HCT116 (cell line): ENCODE results near the gene CCT5. TPM values are rescaled to one million over a fixed set of nuclear protein-coding genes. Genes with fewer than 3 reads are reported as not detected.

Experiments
- ATAC-seq: fragments of 200-7000 bp; cut with Tn5 transposase; 2 replicates; pipeline ENCODE4 v1.9.1; 2020; ENCODE audit warnings: mild to moderate bottlenecking, moderate library complexity
- BruUV-seq: library from RNA; stranded (reverse); fragments of 400-500 nt; replicated peaks from 2 replicates; lab custom pipeline; 2021; lab: Mats Ljungman, UMichigan
- CTCF ChIA-PET: fragments of 300-600 bp; sonication (Branson Sonifier 250); formaldehyde crosslinking; loops from one replicate; lab custom pipeline; 2021; ENCODE audit warnings: antibody characterized with exemption; lab: Charles Lee
- POLR2A ChIA-PET: fragments of 300-600, 350-600 bp; sonication (Branson Sonifier 250); formaldehyde crosslinking; loops from one replicate; lab custom pipeline; 2021; ENCODE audit warnings: antibody characterized with exemption; lab: Charles Lee
- RAD21 ChIA-PET, 2 experiments: fragments of 300-600 bp; sonication (Branson Sonifier 250); formaldehyde crosslinking; loops; one replicate each; lab custom pipeline; 2023; ENCODE audit warnings: low total read pairs in 2 of 2; ENCODE audit not compliant: uncharacterized antibody in 2 of 2, unreplicated experiment in 2 of 2, low non-redundant PET in 1 of 2; lab: Charles Lee
- DNase-seq: peaks from one replicate; pipeline ENCODE4 v3.0.0-alpha.2; 2010; ENCODE audit warnings: low read depth, low spot score
- H2AFZ ChIP-seq: fragments of 200-600 bp; shearing (Covaris generic), sonication (generic); 2 replicates; pipeline ENCODE4 v1.6.1; 2017; ENCODE audit warnings: low read depth, mixed run types, mixed read lengths, antibody characterized with exemption, low read length; ENCODE audit not compliant: poor library complexity, severe bottlenecking
- H3K27ac ChIP-seq: 2 replicates; pipeline ENCODE4 v1.5.1; 2012; ENCODE audit warnings: low read depth, low read length
- H3K27me3 ChIP-seq: fragments of 200-600 bp; sonication (generic); 2 replicates; pipeline ENCODE4 v1.6.1; 2016; ENCODE audit warnings: mixed run types, low read length, mixed read lengths; ENCODE audit not compliant: insufficient read depth
- H3K36me3 ChIP-seq, 2 experiments: fragments of 200-500 bp in 1 of 2; fragments of 200-600 bp in 1 of 2; sonication (Bioruptor generic) in 1 of 2; sonication (generic) in 1 of 2; 2 replicates each; pipeline versions ENCODE4 v1.5.1 to v1.6.1; 2014 to 2016; ENCODE audit warnings: low read length in 2 of 2, inconsistent platforms in 1 of 2, mixed read lengths in 1 of 2, mixed run types in 1 of 2; ENCODE audit not compliant: insufficient read depth in 2 of 2, control insufficient read depth in 1 of 2
- H3K4me1 ChIP-seq, 2 experiments: fragments of 200-600 bp in 1 of 2; sonication (generic) in 1 of 2; 2 replicates each; pipeline versions ENCODE4 v1.5.1 to v1.6.1; 2012 to 2017; ENCODE audit warnings: low read length in 2 of 2, inconsistent platforms in 1 of 2, mild to moderate bottlenecking in 1 of 2, mixed read lengths in 1 of 2, mixed run types in 1 of 2, moderate library complexity in 1 of 2; ENCODE audit not compliant: insufficient read depth in 2 of 2, control insufficient read depth in 1 of 2
- H3K4me2 ChIP-seq: fragments of 200-600 bp; sonication (generic); 2 replicates; pipeline ENCODE4 v1.6.1; 2017; ENCODE audit warnings: mixed run types, low read length, mixed read lengths
- H3K4me3 ChIP-seq, 2 experiments: fragments of 200-600 bp in 1 of 2; sonication (generic) in 1 of 2; replicated peaks in 1 of 2; 2 replicates each; pipeline ENCODE4 v1.5.1; 2011 to 2016; ENCODE audit warnings: low read length in 2 of 2, control low read depth in 1 of 2, low read depth in 1 of 2, mild to moderate bottlenecking in 1 of 2, mixed read lengths in 1 of 2, mixed run types in 1 of 2
- H3K79me2 ChIP-seq: fragments of 200-600 bp; sonication (generic); 2 replicates; pipeline ENCODE4 v1.6.1; 2017; ENCODE audit warnings: mild to moderate bottlenecking, mixed run types, low read length, moderate library complexity, mixed read lengths; ENCODE audit not compliant: insufficient read depth
- H3K9ac ChIP-seq: fragments of 200-600 bp; sonication (generic); 2 replicates; pipeline ENCODE4 v1.6.1; 2016; ENCODE audit warnings: low read length, mixed read lengths
- H3K9me2 ChIP-seq: fragments of 200-600 bp; sonication (generic), shearing (Covaris generic); 2 replicates; pipeline ENCODE4 v1.6.1; 2017; ENCODE audit warnings: mixed run types, mild to moderate bottlenecking, moderate library complexity; ENCODE audit not compliant: insufficient read depth
- H3K9me3 ChIP-seq, 2 experiments: fragments of 200-500 bp in 1 of 2; fragments of 200-600 bp in 1 of 2; sonication (Bioruptor generic) in 1 of 2; sonication (generic) in 1 of 2; 2 replicates each; pipeline ENCODE4 v1.6.1; 2014 to 2017; ENCODE audit warnings: low read length in 2 of 2, mixed read lengths in 2 of 2, inconsistent platforms in 1 of 2, low read depth in 1 of 2, mild to moderate bottlenecking in 1 of 2, mixed run types in 1 of 2, moderate library complexity in 1 of 2; ENCODE audit not compliant: control insufficient read depth in 1 of 2, insufficient read depth in 1 of 2
- H4K20me1 ChIP-seq: fragments of 200-600 bp; sonication (generic), shearing (Covaris generic); 2 replicates; pipeline ENCODE4 v1.6.1; 2017; ENCODE audit warnings: mixed run types, mild to moderate bottlenecking, moderate library complexity; ENCODE audit not compliant: insufficient read depth
- CBX3 ChIP-seq: IDR thresholded peaks from 2 replicates; pipeline ENCODE4 v1.6.1; 2012; ENCODE audit warnings: low read depth
- CEBPB ChIP-seq: IDR thresholded peaks from 2 replicates; pipeline ENCODE4 v1.6.1; 2012; ENCODE audit warnings: low read depth
- EGR1 ChIP-seq: IDR thresholded peaks from 2 replicates; pipeline ENCODE4 v1.6.1; 2012; ENCODE audit warnings: low read depth
- ELF1 ChIP-seq: IDR thresholded peaks from 2 replicates; pipeline ENCODE4 v1.6.1; 2012; ENCODE audit warnings: low read depth, borderline replicate concordance
- FOSL1 ChIP-seq: IDR thresholded peaks from 2 replicates; pipeline ENCODE4 v1.6.1; 2012; ENCODE audit warnings: low read depth
- POLR2A ChIP-seq: IDR thresholded peaks from 2 replicates; pipeline ENCODE4 v1.7.0; 2011; ENCODE audit warnings: borderline replicate concordance; ENCODE audit not compliant: insufficient read depth, insufficient read length; ENCODE audit errors: extremely low read depth
- POLR2AphosphoS5 ChIP-seq: IDR thresholded peaks from 2 replicates; pipeline ENCODE4 v1.6.1; 2011; ENCODE audit warnings: mild to moderate bottlenecking, low read depth, low read length, moderate library complexity
- TCF7L2 ChIP-seq: IDR thresholded peaks from 2 replicates; pipeline ENCODE4 v1.7.0; 2011; ENCODE audit warnings: borderline replicate concordance, inconsistent platforms; ENCODE audit not compliant: insufficient read depth, insufficient read length; ENCODE audit errors: extremely low read depth
- YY1 ChIP-seq: IDR thresholded peaks from 2 replicates; pipeline ENCODE4 v1.6.1; 2011; ENCODE audit warnings: low read length, low read depth, moderate library complexity, mild to moderate bottlenecking; ENCODE audit not compliant: insufficient replicate concordance; ENCODE audit errors: extremely low read depth
- intact Hi-C: fragments of 100-400 bp; cut with micrococcal nuclease; formaldehyde crosslinking; loops from 2 replicates; pipeline ENCODE4 v1.10.0; 2022
- total RNA-seq: library from RNA; stranded (reverse); gene quantifications from one replicate; pipeline ENCODE4 v1.2.1, GENCODE V29; 2021; ENCODE audit not compliant: unreplicated experiment
- TF ChIP-seq, protein P1 (sequence below), 3 experiments: fragments of 200-600 bp in 1 of 3; sonication (generic) in 1 of 3; IDR thresholded peaks in 2 of 3; conservative IDR thresholded peaks in 1 of 3; 2 replicates each; pipeline ENCODE4 v1.5.1; 2012 to 2017; ENCODE audit warnings: low read depth in 2 of 3, low read length in 2 of 3, antibody characterized with exemption in 1 of 3, borderline replicate concordance in 1 of 3, control low read depth in 1 of 3, mild to moderate bottlenecking in 1 of 3, mixed read lengths in 1 of 3, mixed run types in 1 of 3, moderate library complexity in 1 of 3; ENCODE audit not compliant: insufficient read depth in 1 of 3
- TF ChIP-seq, protein P2 (sequence below): IDR thresholded peaks from 2 replicates; pipeline ENCODE4 v1.6.1; 2012; ENCODE audit warnings: low read depth
- TF ChIP-seq, protein P3 (sequence below): IDR thresholded peaks from 2 replicates; pipeline ENCODE4 v1.6.1; 2012
- TF ChIP-seq, protein P4 (sequence below): IDR thresholded peaks from 2 replicates; pipeline ENCODE4 v1.6.1; 2011; ENCODE audit warnings: mild to moderate bottlenecking, low read length, moderate library complexity; ENCODE audit not compliant: insufficient replicate concordance; ENCODE audit errors: extremely low read depth

CCT5 gene
- total RNA-seq, 1 experiment from 2014 or later = 489 TPM

DNA sequence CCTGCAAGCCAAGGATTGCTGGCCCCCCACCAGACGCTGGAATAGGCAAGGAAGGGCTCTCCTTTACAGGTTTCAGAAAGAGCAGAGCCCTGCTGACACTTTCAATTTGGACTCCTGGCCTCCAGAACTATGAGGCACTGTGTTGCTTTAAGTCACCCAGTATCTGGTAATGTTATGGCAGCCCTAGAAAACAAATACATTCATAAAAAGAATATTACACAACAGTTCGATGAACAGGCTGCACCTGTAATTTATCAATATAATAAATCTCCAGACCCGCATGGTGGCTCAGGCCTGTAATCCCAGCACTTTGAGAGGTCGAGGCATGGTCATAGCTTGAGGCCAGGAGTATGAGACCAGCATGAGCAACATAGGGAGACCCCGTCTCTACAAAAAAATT lies 50.2 kb downstream of the CCT5 start:
- Histone ChIP-seq H3K4me1 (peaks cover 14 to 20% of the 10 kb centered on the region in 2 experiments), H3K27ac (no peak overlapping the region), H3K9me2 (no peaks in the 10 kb centered on the region), H3K36me3 (no peaks in the 10 kb centered on the region), H4K20me1 (no peaks in the 10 kb centered on the region), H3K4me2 (no peak overlapping the region), H3K4me3 (no peak overlapping the region), H3K79me2 (peaks cover 34% of the 10 kb centered on the region), H3K9ac (no peak overlapping the region), H3K9me3 (no peaks in the 10 kb centered on the region), H3K27me3 (no peaks in the 10 kb centered on the region), H2AFZ (no peak overlapping the region)
- ChIA-PET POLR2A (no interaction called here), RAD21 (no interaction called here), CTCF (no interaction called here)
- ATAC-seq (no peak), DNase-seq (no peak)
- intact Hi-C loops = no loop called here
- TF ChIP-seq, protein P1, sequence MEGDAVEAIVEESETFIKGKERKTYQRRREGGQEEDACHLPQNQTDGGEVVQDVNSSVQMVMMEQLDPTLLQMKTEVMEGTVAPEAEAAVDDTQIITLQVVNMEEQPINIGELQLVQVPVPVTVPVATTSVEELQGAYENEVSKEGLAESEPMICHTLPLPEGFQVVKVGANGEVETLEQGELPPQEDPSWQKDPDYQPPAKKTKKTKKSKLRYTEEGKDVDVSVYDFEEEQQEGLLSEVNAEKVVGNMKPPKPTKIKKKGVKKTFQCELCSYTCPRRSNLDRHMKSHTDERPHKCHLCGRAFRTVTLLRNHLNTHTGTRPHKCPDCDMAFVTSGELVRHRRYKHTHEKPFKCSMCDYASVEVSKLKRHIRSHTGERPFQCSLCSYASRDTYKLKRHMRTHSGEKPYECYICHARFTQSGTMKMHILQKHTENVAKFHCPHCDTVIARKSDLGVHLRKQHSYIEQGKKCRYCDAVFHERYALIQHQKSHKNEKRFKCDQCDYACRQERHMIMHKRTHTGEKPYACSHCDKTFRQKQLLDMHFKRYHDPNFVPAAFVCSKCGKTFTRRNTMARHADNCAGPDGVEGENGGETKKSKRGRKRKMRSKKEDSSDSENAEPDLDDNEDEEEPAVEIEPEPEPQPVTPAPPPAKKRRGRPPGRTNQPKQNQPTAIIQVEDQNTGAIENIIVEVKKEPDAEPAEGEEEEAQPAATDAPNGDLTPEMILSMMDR (IDR thresholded peaks at IDR 0.05 in 2 of 3, conservative IDR thresholded peaks at IDR 0.05 in 1 of 3; ENCODE audit: borderline replicate concordance in 1 of 3, insufficient read depth in 1 of 3, low read depth in 2 of 3, low read length in 2 of 3) = no peak
- no peak for TF ChIP-seq YY1
- no TSS peak for BruUV-seq

DNA sequence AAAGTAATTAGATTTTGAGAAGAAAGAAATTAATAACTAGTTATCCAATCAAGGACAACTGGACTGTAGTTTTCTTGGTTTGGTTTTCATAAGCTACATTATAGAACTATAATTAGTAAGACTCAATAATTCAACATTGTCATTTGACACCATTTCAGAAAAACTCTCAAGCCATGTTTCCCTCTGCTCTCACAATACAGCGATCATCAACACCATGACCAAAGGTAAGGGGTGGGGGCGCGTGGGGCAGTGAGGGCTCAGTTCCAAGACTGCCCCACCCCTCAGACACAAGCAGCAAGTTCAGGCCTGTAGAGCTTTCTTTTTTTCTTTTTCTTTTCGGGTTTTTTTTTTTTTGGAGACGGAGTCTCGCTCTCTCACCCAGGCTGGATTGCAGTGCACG lies 51.2 kb downstream of the CCT5 start:
- Histone ChIP-seq H3K9me3 (no peaks in the 10 kb centered on the region), H3K4me3 (no peak overlapping the region), H2AFZ (no peak overlapping the region), H3K27ac (no peak overlapping the region), H3K4me2 (no peak overlapping the region), H4K20me1 (no peaks in the 10 kb centered on the region), H3K27me3 (no peaks in the 10 kb centered on the region), H3K4me1 (peaks cover 19 to 25% of the 10 kb centered on the region in 2 experiments), H3K79me2 (peaks cover 34% of the 10 kb centered on the region), H3K9me2 (no peaks in the 10 kb centered on the region), H3K9ac (no peak overlapping the region), H3K36me3 (no peaks in the 10 kb centered on the region)
- ChIA-PET RAD21 (no interaction called here), CTCF (no interaction called here), POLR2A (no interaction called here)
- intact Hi-C loops = no loop called here
- DNase-seq = no peak
- BruUV-seq = no TSS peak
- ATAC-seq = no peak
- TF ChIP-seq ELF1 (no peak), CBX3 (no peak), EGR1 (no peak), FOSL1 (no peak), CEBPB (no peak), POLR2A (no peak), TCF7L2 (no peak), POLR2AphosphoS5 (no peak)
- TF ChIP-seq, protein P2, sequence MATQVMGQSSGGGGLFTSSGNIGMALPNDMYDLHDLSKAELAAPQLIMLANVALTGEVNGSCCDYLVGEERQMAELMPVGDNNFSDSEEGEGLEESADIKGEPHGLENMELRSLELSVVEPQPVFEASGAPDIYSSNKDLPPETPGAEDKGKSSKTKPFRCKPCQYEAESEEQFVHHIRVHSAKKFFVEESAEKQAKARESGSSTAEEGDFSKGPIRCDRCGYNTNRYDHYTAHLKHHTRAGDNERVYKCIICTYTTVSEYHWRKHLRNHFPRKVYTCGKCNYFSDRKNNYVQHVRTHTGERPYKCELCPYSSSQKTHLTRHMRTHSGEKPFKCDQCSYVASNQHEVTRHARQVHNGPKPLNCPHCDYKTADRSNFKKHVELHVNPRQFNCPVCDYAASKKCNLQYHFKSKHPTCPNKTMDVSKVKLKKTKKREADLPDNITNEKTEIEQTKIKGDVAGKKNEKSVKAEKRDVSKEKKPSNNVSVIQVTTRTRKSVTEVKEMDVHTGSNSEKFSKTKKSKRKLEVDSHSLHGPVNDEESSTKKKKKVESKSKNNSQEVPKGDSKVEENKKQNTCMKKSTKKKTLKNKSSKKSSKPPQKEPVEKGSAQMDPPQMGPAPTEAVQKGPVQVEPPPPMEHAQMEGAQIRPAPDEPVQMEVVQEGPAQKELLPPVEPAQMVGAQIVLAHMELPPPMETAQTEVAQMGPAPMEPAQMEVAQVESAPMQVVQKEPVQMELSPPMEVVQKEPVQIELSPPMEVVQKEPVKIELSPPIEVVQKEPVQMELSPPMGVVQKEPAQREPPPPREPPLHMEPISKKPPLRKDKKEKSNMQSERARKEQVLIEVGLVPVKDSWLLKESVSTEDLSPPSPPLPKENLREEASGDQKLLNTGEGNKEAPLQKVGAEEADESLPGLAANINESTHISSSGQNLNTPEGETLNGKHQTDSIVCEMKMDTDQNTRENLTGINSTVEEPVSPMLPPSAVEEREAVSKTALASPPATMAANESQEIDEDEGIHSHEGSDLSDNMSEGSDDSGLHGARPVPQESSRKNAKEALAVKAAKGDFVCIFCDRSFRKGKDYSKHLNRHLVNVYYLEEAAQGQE = no peak
- TF ChIP-seq, protein P3, sequence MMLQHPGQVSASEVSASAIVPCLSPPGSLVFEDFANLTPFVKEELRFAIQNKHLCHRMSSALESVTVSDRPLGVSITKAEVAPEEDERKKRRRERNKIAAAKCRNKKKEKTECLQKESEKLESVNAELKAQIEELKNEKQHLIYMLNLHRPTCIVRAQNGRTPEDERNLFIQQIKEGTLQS = no peak
- TF ChIP-seq, protein P4, sequence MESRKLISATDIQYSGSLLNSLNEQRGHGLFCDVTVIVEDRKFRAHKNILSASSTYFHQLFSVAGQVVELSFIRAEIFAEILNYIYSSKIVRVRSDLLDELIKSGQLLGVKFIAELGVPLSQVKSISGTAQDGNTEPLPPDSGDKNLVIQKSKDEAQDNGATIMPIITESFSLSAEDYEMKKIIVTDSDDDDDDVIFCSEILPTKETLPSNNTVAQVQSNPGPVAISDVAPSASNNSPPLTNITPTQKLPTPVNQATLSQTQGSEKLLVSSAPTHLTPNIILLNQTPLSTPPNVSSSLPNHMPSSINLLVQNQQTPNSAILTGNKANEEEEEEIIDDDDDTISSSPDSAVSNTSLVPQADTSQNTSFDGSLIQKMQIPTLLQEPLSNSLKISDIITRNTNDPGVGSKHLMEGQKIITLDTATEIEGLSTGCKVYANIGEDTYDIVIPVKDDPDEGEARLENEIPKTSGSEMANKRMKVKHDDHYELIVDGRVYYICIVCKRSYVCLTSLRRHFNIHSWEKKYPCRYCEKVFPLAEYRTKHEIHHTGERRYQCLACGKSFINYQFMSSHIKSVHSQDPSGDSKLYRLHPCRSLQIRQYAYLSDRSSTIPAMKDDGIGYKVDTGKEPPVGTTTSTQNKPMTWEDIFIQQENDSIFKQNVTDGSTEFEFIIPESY = no peak
